Transverse colon (tissue), 4 donors: Measurements from ENCODE around the gene MRO.

Experiments used
- CTCF ChIP-seq, 5 experiments: fragments of 200-600 bp in 3 of 5; fragments of 450-650 bp in 2 of 5; sonication (generic) in 3 of 5; IDR thresholded peaks; 1 replicate in 2 of 5; 2 replicates in 3 of 5; pipeline ENCODE4 v1.5.1; 2016 to 2017; ENCODE audit warnings: antibody characterized with exemption in 5 of 5, inconsistent platforms in 3 of 5, mild to moderate bottlenecking in 2 of 5, moderate library complexity in 1 of 5
- EP300 ChIP-seq: sonication (generic); formaldehyde crosslinking; IDR thresholded peaks from one replicate; pipeline ENCODE4 v1.6.1; 2017; ENCODE audit warnings: antibody characterized with exemption, low read depth
- POLR2A ChIP-seq: fragments of 450-650 bp; IDR thresholded peaks from one replicate; pipeline ENCODE4 v1.6.1; 2016; ENCODE audit warnings: antibody characterized with exemption, mild to moderate bottlenecking, moderate library complexity
- POLR2AphosphoS5 ChIP-seq, 3 donors: sonication (generic); formaldehyde crosslinking; IDR thresholded peaks; one replicate each; pipeline ENCODE4 v1.6.1; 2016; ENCODE audit warnings: antibody characterized with exemption in 3 of 3

GRCh38 chr18:50745945-50746344 lies 73.9 kb downstream of the MRO start:
- no peak for TF ChIP-seq CTCF (IDR thresholded peaks at IDR 0.05)
- TF ChIP-seq POLR2A = no peak
- no peak for TF ChIP-seq EP300
- no peak for TF ChIP-seq POLR2AphosphoS5 (IDR thresholded peaks at IDR 0.05)
